B cell (primary cell): ENCODE data around the gene CABS1. TPM values are rescaled to one million over a fixed set of nuclear protein-coding genes. Genes with fewer than 3 reads are reported as not detected.

ENCODE experiments used
- ATAC-seq: fragments of 200-7000 bp; cut with Tn5 transposase; one replicate; pipeline ENCODE4 v1.10.0; 2021; ENCODE audit warnings: low read depth, mild to moderate bottlenecking, moderate number of reproducible peaks, moderate library complexity
- CTCF ChIA-PET: fragments of 350-600 bp; sonication (Branson Sonifier 250); formaldehyde crosslinking; loops from one replicate; lab custom pipeline; 2021; ENCODE audit warnings: antibody characterized with exemption, inconsistent platforms; lab: Charles Lee
- POLR2A ChIA-PET: fragments of 350-600 bp; sonication (Branson Sonifier 250); formaldehyde crosslinking; loops from one replicate; lab custom pipeline; 2021; ENCODE audit warnings: antibody characterized with exemption; lab: Charles Lee
- DNase-seq: peaks from one replicate; pipeline ENCODE4 v3.0.0; 2013
- H2AFZ ChIP-seq: 2 replicates; pipeline ENCODE4 v1.6.1; 2012; ENCODE audit warnings: mild to moderate bottlenecking, low read depth, low read length; ENCODE audit not compliant: insufficient read depth, poor library complexity, severe bottlenecking
- H3K27ac ChIP-seq, 2 donors: 1 replicate in 1 of 2; 2 replicates in 1 of 2; pipeline ENCODE4 v1.5.1; 2012 to 2013; ENCODE audit warnings: low read length in 2 of 2, mild to moderate bottlenecking in 2 of 2, moderate library complexity in 1 of 2
- H3K27me3 ChIP-seq, 4 experiments: fragments of 200-600 bp in 1 of 4; sonication (generic) in 1 of 4; replicated peaks in 1 of 4; 1 replicate in 2 of 4; 2 replicates in 2 of 4; pipeline versions ENCODE4 v1.6.1 to v1.7.0; 2013 to 2016; ENCODE audit warnings: low read length in 3 of 4, mild to moderate bottlenecking in 2 of 4, mixed read lengths in 1 of 4, moderate library complexity in 1 of 4; ENCODE audit not compliant: insufficient read depth in 4 of 4, control insufficient read depth in 3 of 4; ENCODE audit errors: control extremely low read depth in 1 of 4
- H3K36me3 ChIP-seq, 2 experiments: replicated peaks in 1 of 2; 1 replicate in 1 of 2; 2 replicates in 1 of 2; pipeline versions ENCODE4 v1.6.1 to v1.7.1; 2013; ENCODE audit warnings: low read length in 1 of 2; ENCODE audit not compliant: insufficient read depth in 2 of 2, control insufficient read depth in 1 of 2; ENCODE audit errors: control extremely low read depth in 1 of 2, extremely low read depth in 1 of 2
- H3K4me1 ChIP-seq, 2 donors: fragments of 200-600 bp in 1 of 2; sonication (generic) in 1 of 2; 1 replicate in 1 of 2; 2 replicates in 1 of 2; pipeline versions ENCODE4 v1.5.1 to v1.6.1; 2013 to 2017; ENCODE audit warnings: low read length in 2 of 2; ENCODE audit not compliant: control insufficient read depth in 2 of 2, insufficient read depth in 2 of 2
- H3K4me2 ChIP-seq: replicated peaks from 2 replicates; pipeline ENCODE3; 2012; ENCODE audit warnings: mild to moderate bottlenecking, low read depth, low read length; ENCODE audit not compliant: poor library complexity, severe bottlenecking
- H3K4me3 ChIP-seq, 5 experiments: fragments of 200-600 bp in 1 of 5; sonication (generic) in 1 of 5; 1 replicate in 3 of 5; 2 replicates in 2 of 5; pipeline versions ENCODE4 v1.5.1 to v1.7.0; 2011 to 2016; ENCODE audit warnings: low read length in 4 of 5, mild to moderate bottlenecking in 4 of 5, low read depth in 2 of 5, control low read depth in 1 of 5, moderate library complexity in 1 of 5; ENCODE audit not compliant: insufficient read depth in 1 of 5; ENCODE audit errors: control extremely low read depth in 1 of 5, extremely low read depth in 1 of 5
- H3K79me2 ChIP-seq: fragments of 200-600 bp; sonication (generic); one replicate; pipeline ENCODE4 v1.6.0; 2016; ENCODE audit warnings: low read length; ENCODE audit not compliant: control insufficient read depth, insufficient read depth
- H3K9ac ChIP-seq: fragments of 200-600 bp; sonication (generic); 2 replicates; pipeline ENCODE4 v1.6.1; 2017; ENCODE audit warnings: mild to moderate bottlenecking, low read length, moderate library complexity
- H3K9me3 ChIP-seq, 3 donors: one replicate each; pipeline versions ENCODE4 v1.6.1 to v1.7.1; 2013; ENCODE audit warnings: low read length in 2 of 3; ENCODE audit not compliant: control insufficient read depth in 2 of 3, insufficient read depth in 1 of 3; ENCODE audit errors: control extremely low read depth in 1 of 3
- H4K20me1 ChIP-seq: 2 replicates; pipeline ENCODE4 v1.6.0; 2012; ENCODE audit warnings: mild to moderate bottlenecking, low read length; ENCODE audit not compliant: insufficient read depth, control insufficient read depth, poor library complexity, severe bottlenecking
- H3K27ac Mint-ChIP-seq: one replicate; pipeline ENCODE4 v1.8.0; 2021; ENCODE audit warnings: mixed read lengths
- H3K27me3 Mint-ChIP-seq: one replicate; pipeline ENCODE4 v1.8.0; 2021; ENCODE audit warnings: mixed read lengths
- H3K4me1 Mint-ChIP-seq: one replicate; pipeline ENCODE4 v1.8.0; 2021; ENCODE audit warnings: mixed read lengths
- H3K4me3 Mint-ChIP-seq: one replicate; pipeline ENCODE4 v1.8.0; 2021; ENCODE audit warnings: mixed read lengths
- H3K9me3 Mint-ChIP-seq: one replicate; pipeline ENCODE4 v1.8.0; 2022; ENCODE audit warnings: mixed read lengths; ENCODE audit not compliant: insufficient read depth
- CTCF ChIP-seq: fragments of 200-600 bp; IDR thresholded peaks from one replicate; pipeline ENCODE4 v1.8.0; 2022; ENCODE audit warnings: antibody characterized with exemption, mild to moderate bottlenecking
- EZH2 ChIP-seq: IDR thresholded peaks from 2 replicates; pipeline ENCODE4 v1.6.1; 2012; ENCODE audit warnings: borderline replicate concordance, low read depth, mild to moderate bottlenecking, moderate library complexity, low read length; ENCODE audit not compliant: insufficient read depth, poor library complexity, severe bottlenecking
- WGBS: methylation state at CpG from one replicate; pipeline ENCODE4 v1.1.5; 2013; ENCODE audit warnings: missing lambda C conversion rate; ENCODE audit not compliant: insufficient coverage; 5-methylcytosine and 5-hydroxymethylcytosine counted together
- intact Hi-C: fragments of 100-400 bp; cut with micrococcal nuclease; formaldehyde crosslinking; loops from one replicate; pipeline ENCODE4 v1.10.0; 2022
- polyA minus RNA-seq: library from RNA; depleted of rRNA, polyadenylated mRNA; stranded (reverse); fragments of >200 nt; gene quantifications from 2 replicates; pipeline ENCODE4 v1.2.3, GENCODE V29; 2012
- polyA plus RNA-seq: library from polyadenylated mRNA; depleted of rRNA; stranded (reverse); fragments of >200 nt; gene quantifications from 2 replicates; pipeline ENCODE4 v1.2.3, GENCODE V29; 2012
- total RNA-seq, 2 donors: library from RNA; stranded (reverse); fragments of 120-200 nt in 1 of 2; gene quantifications; 1 replicate in 1 of 2; 2 replicates in 1 of 2; pipeline versions ENCODE4 v1.2.3 to v1.2.4, GENCODE V29; 2013 to 2022

CABS1 gene
- total RNA-seq: not detected in 2 replicates
- not detected for total RNA-seq (2013)
- polyA plus RNA-seq: not detected in 2 replicates
- not detected in 2 replicates for polyA minus RNA-seq

GRCh38 chr4:70334681-70335080 is at the start of gene CABS1:
TSS of gene CABS1 (plus strand) at chr4:70334981. CDS start at chr4:70335040, 59 bp downstream.
- H3K4me3 Mint-ChIP-seq: no peak within 1 kb of the TSS
- POLR2A ChIA-PET: no interaction called here
- Histone ChIP-seq H3K9me3 (no peaks in the 10 kb centered on the region), H3K4me2 (no peak within 1 kb of the TSS), H3K4me3 (no peak within 1 kb of the TSS), H3K9ac (no peak within 1 kb of the TSS), H3K36me3 (no peaks in the 10 kb centered on the region), H2AFZ (no peak within 1 kb of the TSS), H3K79me2 (no peaks in the 10 kb centered on the region), H3K4me1 (no peaks in the 10 kb centered on the region), H3K27me3 (no peaks in the 10 kb centered on the region), H4K20me1 (no peaks in the 10 kb centered on the region), H3K27ac (no peak within 1 kb of the TSS)
- CTCF ChIA-PET: no interaction called here
- DNase-seq: no peak
- H3K27ac Mint-ChIP-seq: no peak within 1 kb of the TSS
- no peak for TF ChIP-seq EZH2
- no peak for TF ChIP-seq CTCF
- no peaks in the 10 kb centered on the region for H3K9me3 Mint-ChIP-seq
- intact Hi-C loops: no loop called here
- ATAC-seq: no peak
- WGBS: 91% methylated on average over 2 of the region's 3 CpGs
- no peaks in the 10 kb centered on the region for H3K4me1 Mint-ChIP-seq
- no peaks in the 10 kb centered on the region for H3K27me3 Mint-ChIP-seq

- H4K20me1 ChIP-seq: no peaks in the 10 kb centered on the region
- WGBS: no CpG with 5 or more reads among the region's 1 CpG
Measured at GRCh38 chr4:70288651-70289050, 46.1 kb upstream of the CABS1 start.

More at GRCh38 chr4:70288651-70289050, 46.1 kb upstream of the CABS1 start:
- no peak overlapping the region for H3K9ac ChIP-seq
- H3K36me3 ChIP-seq: no peaks in the 10 kb centered on the region
- H2AFZ ChIP-seq: no peak overlapping the region
- H3K9me3 ChIP-seq: peaks cover 0 to 4% (median 0%) of the 10 kb centered on the region in 3 donors
- intact Hi-C loops: no loop called here
- Mint-ChIP-seq H3K27ac (no peak overlapping the region), H3K4me3 (no peak overlapping the region), H3K27me3 (no peaks in the 10 kb centered on the region), H3K4me1 (no peaks in the 10 kb centered on the region), H3K9me3 (no peaks in the 10 kb centered on the region)
- H3K79me2 ChIP-seq: no peaks in the 10 kb centered on the region
- TF ChIP-seq CTCF: no peak
- TF ChIP-seq EZH2: no peak
- H3K4me3 ChIP-seq: no peak overlapping the region
- POLR2A ChIA-PET: no interaction called here
- CTCF ChIA-PET: interaction anchor here (0.5 kb wide), 1 partner anchor 90 kb away, joined by 3 read pairs; no protein-coding TSS in a partner anchor
- no peaks in the 10 kb centered on the region for H3K4me1 ChIP-seq
- ATAC-seq: no peak
- H3K4me2 ChIP-seq: no peak overlapping the region
- H3K27me3 ChIP-seq: no peaks in the 10 kb centered on the region
- H3K27ac ChIP-seq: no peak overlapping the region
- no peak for DNase-seq
